ENCODE data around the gene TLE7.

Gene TLE7

GRCh38 chr16:71448274-71448866 lies 6.5 kb upstream of the TLE7 start:
- no peak for FAIRE-seq

GRCh38 chr16:71443714-71444113 lies 1.9 kb upstream of the TLE7 start:
- FAIRE-seq: no peak

DNA sequence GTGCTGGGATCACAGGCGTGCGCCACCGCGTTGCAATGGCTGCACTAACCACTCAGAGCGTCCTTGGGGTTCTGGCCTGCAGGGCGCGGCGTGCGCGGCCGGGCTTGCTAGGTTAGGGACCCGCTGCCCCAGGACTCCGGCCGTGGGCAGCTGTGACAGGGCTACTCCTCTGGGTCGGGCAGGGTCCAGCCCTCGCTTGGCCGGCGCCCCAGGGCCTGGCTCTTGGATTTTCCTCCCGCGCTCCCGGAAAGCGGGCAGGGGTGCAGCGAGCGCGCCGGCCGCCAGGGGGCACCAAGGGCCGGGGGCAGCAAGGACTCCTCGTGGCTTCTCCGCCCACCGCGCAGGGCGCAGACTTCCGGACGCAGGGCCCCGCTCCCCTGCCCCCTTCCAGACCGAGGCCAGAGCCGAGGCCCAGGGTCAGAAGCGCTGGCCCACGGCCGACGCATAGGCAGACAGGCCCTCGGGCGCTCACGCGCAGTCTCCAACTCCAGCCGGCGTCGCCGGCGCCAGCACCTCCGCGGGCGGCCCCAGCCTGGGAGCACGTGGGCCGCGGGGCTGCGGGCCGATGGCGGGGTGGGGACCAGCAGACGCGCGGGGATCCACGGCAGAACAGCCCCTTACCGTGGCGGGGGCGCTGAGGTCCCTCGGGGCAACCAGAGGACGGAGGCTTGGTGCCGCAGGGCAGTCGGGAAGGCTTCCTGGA lies 355 bp downstream of the TLE7 start:
- FAIRE-seq: no peak

DNA sequence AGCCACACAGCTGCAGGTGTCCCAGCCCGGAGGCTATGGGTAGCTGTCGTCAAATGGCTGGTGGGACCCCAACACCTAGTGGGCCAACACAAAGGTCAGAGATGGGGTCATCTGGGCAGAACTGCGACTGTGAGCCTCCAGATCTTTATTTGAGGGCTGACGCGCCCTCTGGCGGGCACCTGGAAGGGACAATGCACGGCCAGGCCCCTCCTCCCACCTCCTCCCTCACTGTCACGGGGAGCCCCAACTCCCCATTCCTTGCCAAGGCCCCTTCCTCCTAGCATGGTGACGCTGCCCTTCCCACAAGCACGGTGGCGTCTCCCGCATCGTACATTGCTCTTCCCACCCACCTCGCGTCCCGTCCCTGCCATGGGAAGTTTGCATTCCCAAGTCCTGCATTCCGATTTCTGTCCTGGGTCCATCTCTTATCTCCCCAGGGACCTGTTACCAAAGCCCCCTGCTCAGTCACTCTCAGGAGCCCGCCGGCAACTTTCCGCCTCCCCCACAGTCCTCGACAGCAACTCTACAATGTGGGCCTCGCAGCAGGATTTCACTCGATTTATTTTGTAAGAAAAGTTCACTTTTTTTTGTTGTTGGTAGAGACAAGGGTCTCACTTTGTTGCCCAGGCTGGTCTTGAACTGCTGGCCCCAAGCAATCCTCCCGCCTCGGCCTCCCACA lies 1.0 kb downstream of the TLE7 start:
- FAIRE-seq: no peak

GRCh38 chr16:71439523-71439922 lies 2.3 kb downstream of the TLE7 start:
- FAIRE-seq: no peak

DNA sequence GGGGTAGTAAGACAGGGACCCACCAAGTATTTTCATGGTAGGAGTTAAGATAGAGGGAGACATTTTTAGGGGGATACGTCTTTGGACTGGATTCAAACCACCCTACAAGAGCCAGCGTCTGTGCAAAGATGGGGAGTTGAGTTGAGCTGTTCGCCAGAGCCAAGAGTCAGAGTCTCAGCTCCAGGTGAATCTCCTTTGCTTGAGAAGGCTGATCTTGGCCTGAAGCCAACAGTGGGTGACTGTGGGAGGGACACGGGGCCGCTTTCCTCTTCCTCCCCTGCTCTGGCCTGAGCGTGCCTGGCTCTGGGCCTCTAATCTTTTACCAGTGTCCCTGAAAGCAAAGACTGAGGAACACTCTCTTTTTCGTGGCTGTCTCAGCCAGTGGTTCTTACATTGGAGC lies 5.4 kb downstream of the TLE7 start:
- FAIRE-seq: no peak

- no peak for FAIRE-seq
These were observed 8.9 kb downstream of the TLE7 start for GRCh38 chr16:71432906-71433305.

DNA sequence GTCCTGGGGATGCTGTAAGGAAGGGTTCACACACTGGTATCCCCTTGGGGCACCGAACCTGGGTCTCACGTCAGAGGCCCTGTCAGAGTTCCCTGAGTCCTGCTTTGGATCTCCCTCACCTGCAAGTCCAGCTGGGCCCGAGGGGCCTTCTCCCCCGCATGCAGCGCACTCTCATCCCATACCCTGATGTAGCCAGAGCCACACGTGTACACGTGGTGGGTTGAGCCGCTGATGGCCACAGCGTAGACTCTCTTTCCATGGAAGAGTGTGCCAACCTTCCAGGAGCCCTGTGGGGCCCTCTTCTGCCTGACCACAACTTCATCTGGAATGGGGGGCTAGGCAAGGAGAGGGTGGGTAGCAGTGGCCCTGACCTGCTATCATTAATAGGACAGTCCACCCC lies 9.9 kb downstream of the TLE7 start:
- FAIRE-seq: no peak

DNA sequence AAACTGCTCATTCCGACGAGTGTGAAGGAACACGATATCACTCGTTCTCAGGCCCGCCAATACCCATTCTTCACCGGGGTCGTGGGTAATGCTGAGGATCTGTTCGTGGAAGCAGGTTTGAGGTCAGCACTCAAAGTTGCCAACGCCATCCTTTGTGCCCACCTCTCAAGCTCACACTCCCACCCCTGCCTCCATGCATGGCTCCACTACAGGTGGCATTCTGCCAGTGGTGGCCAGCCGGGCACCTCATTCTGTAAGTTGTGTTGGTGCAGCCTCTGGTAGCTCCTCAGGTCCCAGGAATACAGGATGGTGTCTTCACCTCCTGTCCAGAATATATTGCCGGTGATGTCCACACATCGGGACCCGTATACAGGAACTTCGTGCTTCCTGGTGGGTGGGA lies 10.7 kb downstream of the TLE7 start:
- FAIRE-seq: no peak

DNA sequence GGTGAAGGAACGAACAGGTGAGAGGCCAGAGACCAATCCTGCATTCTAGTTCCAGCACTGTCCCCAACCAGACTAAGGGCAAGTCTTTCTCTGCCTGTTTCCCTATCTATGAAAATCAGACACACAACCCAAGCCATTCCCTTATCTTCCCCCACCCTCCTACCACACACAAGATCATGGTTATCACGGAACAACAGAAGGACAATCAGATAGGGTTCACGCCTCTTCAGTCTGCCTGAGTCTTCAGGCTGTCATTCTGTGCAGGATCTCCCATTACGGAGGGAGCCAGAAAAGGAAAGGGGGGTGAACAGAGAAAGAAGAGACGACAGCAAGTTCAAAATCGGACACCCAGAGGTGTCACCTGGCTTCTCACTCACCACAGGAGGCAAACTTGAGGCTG lies 11.1 kb downstream of the TLE7 start:
- no peak for FAIRE-seq

GRCh38 chr16:71429581-71429980 lies 12.3 kb downstream of the TLE7 start:
- no peak for FAIRE-seq

DNA sequence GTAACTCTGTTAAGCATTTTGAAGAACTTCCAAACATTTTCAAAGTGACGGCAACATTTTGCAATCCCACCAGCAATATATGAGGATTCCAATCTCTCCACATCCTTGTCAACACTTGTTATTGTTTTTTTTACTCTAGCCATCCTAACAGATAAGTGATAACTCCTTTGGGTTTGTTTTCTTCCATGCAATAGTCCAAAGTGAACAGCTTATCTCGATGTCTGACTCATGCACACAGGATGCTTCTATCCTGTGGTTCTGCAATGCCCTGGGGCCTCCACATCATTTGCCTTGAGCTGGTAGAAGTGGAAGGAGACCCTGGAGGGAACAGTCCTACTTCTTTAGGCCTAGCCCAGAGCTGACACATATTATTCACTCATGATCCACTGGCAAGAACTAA lies 13.0 kb downstream of the TLE7 start:
- FAIRE-seq: no peak

DNA sequence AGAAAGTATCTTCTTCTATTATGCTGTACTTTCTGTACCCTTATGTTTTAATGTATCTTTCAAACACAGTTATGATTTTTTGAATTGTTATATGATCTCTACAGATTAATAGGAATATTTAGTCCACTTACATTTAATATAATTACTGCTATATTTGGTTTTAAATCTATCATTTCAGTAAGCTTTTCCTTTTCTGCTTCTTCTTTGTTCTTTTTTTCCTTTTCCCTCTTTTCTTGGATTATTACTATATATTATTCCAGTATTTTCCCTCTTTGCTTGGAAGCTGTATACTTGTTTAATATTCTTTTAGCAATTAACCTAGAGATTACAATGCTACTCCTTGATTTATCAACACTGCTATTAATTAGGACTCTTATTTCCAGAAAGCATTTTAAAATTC lies 13.5 kb downstream of the TLE7 start:
- FAIRE-seq: no peak

DNA sequence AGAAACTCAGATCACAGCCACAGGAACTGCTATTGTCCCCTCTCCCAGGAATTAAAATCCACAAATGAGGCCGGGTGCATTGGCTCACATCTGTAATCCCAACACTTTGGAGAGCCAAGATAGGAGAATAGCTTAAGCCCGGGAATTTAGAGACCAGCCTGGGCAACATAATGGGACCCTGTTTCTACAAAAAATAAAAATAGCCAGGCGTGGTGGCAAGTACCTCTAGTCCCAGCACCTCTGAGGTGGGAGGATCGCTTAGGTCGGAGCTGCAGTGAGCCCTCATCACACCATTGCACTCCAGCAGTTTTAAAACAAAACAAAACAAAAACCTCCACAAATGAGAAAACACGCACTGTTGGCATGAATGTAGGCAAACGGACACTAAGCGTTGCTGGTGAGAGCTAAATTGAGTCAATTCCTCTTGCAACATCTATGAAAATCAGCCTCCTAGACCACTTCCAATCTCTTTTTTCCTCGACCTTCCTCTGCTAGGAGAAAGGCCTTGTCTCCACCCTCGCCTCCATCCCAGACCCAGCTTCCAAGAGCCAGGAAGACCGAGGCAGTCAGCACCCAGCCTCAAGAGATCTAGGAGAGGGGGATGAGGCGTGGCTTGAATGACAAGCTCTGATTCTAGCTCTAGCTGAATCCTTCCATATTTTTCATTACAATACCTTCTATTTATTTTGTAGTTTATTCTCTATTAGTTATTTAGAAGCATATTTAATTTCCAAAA lies 14.8 kb downstream of the TLE7 start:
- no peak for FAIRE-seq

GRCh38 chr16:71426069-71426879 lies 15.6 kb downstream of the TLE7 start:
- FAIRE-seq: no peak

- no peak for FAIRE-seq
These were observed 16.1 kb downstream of the TLE7 start for GRCh38 chr16:71425746-71426068.

DNA sequence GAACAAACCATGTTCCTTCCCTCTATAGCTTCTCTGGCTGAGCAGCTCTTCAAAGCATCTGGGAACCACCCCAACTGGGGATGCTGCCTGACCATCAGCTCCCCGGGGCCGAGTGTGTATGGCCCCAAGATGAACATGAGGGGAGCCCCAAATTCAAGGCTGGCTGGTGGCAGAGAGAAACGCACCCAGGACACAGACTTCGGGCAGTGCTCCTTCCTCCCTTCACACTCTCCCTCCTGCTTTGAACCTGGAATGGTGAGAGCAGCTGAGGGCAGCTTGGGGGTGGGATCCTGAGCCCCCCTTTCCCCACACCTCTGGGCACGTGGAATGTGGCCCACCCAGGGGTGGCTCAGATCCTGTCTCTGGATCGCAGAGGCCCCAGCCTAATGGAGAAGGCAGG lies 17.2 kb downstream of the TLE7 start:
- FAIRE-seq: no peak

- FAIRE-seq: no peak
These were observed 18.0 kb downstream of the TLE7 start for GRCh38 chr16:71423865-71424264.

DNA sequence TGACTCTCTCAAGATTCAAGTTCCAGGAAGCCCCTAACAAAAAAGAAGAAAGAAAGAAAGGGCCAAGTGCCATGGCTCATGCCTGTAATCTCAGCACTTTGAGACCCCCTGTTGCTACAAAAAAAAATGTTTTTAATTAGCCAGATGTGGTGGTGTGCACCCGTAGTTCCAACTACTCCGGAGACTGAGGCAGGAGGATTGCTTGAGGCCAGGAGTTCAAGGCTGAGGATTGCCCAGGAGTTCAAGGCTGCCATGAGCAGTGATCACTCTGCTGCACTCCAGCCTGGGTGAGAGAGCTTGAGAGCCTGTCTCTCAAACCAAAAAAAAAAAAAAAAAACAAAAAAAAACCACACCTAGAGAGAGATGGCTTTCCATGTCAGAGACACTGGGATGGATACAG lies 18.8 kb downstream of the TLE7 start:
- no peak for FAIRE-seq

DNA sequence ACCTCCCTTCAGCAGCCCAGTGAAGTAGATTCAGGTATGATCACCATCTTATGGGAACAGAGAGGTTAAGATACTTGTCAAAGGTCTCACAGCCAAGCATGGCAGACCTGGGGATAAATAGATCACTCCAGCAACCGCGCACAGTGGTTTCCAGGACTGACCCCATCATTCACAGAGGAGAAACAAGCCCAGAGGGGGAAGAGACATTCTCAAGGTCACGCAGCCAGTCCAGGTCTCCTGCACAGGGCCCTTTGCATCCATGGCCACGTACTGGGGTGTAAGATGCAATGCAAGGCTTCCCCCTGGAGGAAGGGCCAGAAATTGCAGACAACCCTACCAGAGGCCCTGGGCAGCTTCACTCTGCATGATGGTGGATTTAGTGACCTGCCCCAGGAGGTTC lies 19.9 kb downstream of the TLE7 start:
- no peak for FAIRE-seq

DNA sequence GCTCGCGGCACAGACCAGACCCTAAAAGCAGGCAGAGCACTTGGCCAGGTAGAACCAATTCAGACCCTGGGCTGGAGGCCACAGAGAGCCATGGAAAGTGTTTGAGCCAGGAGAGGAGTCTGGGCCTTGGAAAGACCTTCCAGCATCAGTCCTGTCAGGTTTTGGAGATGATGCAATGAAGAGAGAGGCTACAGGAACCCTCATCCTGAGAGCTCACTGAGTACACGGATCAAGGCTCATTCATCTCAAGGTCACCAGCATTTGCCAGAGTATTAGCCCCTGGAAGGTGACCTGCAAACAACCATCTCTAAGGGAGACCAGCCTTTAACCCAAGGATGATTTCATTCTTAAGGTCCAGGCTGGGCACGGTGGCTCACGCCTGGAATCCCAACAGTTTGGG lies 27.8 kb downstream of the TLE7 start:
- no peak for FAIRE-seq

- FAIRE-seq: no peak
These were observed 28.5 kb downstream of the TLE7 start for GRCh38 chr16:71413341-71413740.
